GM12878 (cell line): ENCODE results near the gene VEPH1. TPM values are rescaled to one million over a fixed set of nuclear protein-coding genes. Genes with fewer than 3 reads are reported as not detected.

ENCODE experiments used
- ATAC-seq: fragments of 200-7000 bp; cut with Tn5 transposase; 3 replicates; pipeline ENCODE4 v1.9.1; 2020; ENCODE audit warnings: mild to moderate bottlenecking, moderate library complexity
- BruUV-seq: library from RNA; stranded (reverse); fragments of 400-500 nt; replicated peaks from 2 replicates; lab custom pipeline; 2021; lab: Mats Ljungman, UMichigan
- CTCF ChIA-PET: fragments of 300-600 bp; sonication (Branson Sonifier 250); formaldehyde crosslinking; extraction: SDS; loops from one replicate; lab custom pipeline; 2021; ENCODE audit warnings: inconsistent platforms; lab: Yijun Ruan, JAX
- POLR2A ChIA-PET: fragments of 350-600 bp; formaldehyde crosslinking; extraction: SDS; loops from one replicate; lab custom pipeline; 2021; ENCODE audit warnings: inconsistent platforms; lab: Charles Lee
- RAD21 ChIA-PET: fragments of 300-600 bp; sonication (Branson Sonifier 250); formaldehyde crosslinking; loops from one replicate; lab custom pipeline; 2023; ENCODE audit warnings: antibody characterized with exemption; ENCODE audit not compliant: unreplicated experiment; lab: Charles Lee
- SMC1A ChIA-PET: fragments of 300-600 bp; sonication (Branson Sonifier 250); formaldehyde crosslinking; loops from one replicate; lab custom pipeline; 2023; ENCODE audit not compliant: unreplicated experiment, uncharacterized antibody; lab: Charles Lee
- DNase-seq: peaks from one replicate; pipeline ENCODE4 v3.0.0-alpha.2; 2011; ENCODE audit warnings: low read depth, low spot score
- FAIRE-seq: peaks from 3 replicates; lab custom pipeline; 2011; peaks lifted over from hg19 to GRCh38; lab: Jason Lieb, UNC
- H2AFZ ChIP-seq: 2 replicates; pipeline ENCODE4 v1.6.0; 2011; ENCODE audit warnings: low read depth, low read length, control low read depth; ENCODE audit not compliant: control insufficient read depth
- H3K27ac ChIP-seq: 2 replicates; pipeline ENCODE4 v1.5.1; 2011; ENCODE audit warnings: control low read depth; ENCODE audit not compliant: control insufficient read depth, insufficient read depth
- H3K27me3 ChIP-seq, 2 experiments: replicated peaks in 1 of 2; 2 replicates each; pipeline versions ENCODE4 v1.6.0 to v1.6.1; 2011; ENCODE audit warnings: low read length in 1 of 2; ENCODE audit not compliant: control insufficient read depth in 2 of 2, insufficient read depth in 2 of 2
- H3K36me3 ChIP-seq, 2 experiments: 2 replicates each; pipeline ENCODE4 v1.5.1; 2011; ENCODE audit warnings: low read length in 1 of 2; ENCODE audit not compliant: control insufficient read depth in 2 of 2, insufficient read depth in 2 of 2
- H3K4me1 ChIP-seq: 2 replicates; pipeline ENCODE4 v1.6.1; 2011; ENCODE audit warnings: mild to moderate bottlenecking, low read length, moderate library complexity, mixed read lengths; ENCODE audit not compliant: control insufficient read depth, insufficient read depth
- H3K4me2 ChIP-seq: 2 replicates; pipeline ENCODE4 v1.6.0; 2011; ENCODE audit warnings: control low read depth; ENCODE audit not compliant: control insufficient read depth, insufficient read depth
- H3K4me3 ChIP-seq: fragments of 200-600 bp; sonication (generic); 2 replicates; pipeline ENCODE4 v1.5.1; 2016
- H3K79me2 ChIP-seq: 2 replicates; pipeline ENCODE4 v1.6.0; 2011; ENCODE audit warnings: low read length; ENCODE audit not compliant: control insufficient read depth, insufficient read depth
- H3K9ac ChIP-seq: 2 replicates; pipeline ENCODE4 v1.8.0; 2011; ENCODE audit warnings: low read length, control low read depth, mixed read lengths; ENCODE audit not compliant: control insufficient read depth, insufficient read depth
- H3K9me3 ChIP-seq: replicated peaks from 3 replicates; pipeline ENCODE4 v1.5.1; 2011; ENCODE audit warnings: mild to moderate bottlenecking, low read length; ENCODE audit not compliant: control insufficient read depth, insufficient read depth
- H4K20me1 ChIP-seq: 2 replicates; pipeline ENCODE4 v1.6.0; 2011; ENCODE audit not compliant: control insufficient read depth, insufficient read depth
- MEF2A ChIP-seq: IDR thresholded peaks from 2 replicates; pipeline ENCODE4 v1.6.1; 2011; ENCODE audit warnings: low read depth, mild to moderate bottlenecking, low read length, moderate library complexity; ENCODE audit not compliant: insufficient read depth
- PAX8 ChIP-seq: fragments of 450-650 bp; IDR thresholded peaks from 2 replicates; pipeline ENCODE4 v1.6.1; 2017; ENCODE audit warnings: mild to moderate bottlenecking, moderate library complexity
- SKIL ChIP-seq: fragments of 450-650 bp; IDR thresholded peaks from 2 replicates; pipeline ENCODE4 v1.6.1; 2017; ENCODE audit warnings: mild to moderate bottlenecking, low read depth, inconsistent platforms; ENCODE audit not compliant: poor library complexity, severe bottlenecking
- ZNF207 ChIP-seq: fragments of 450-650 bp; IDR thresholded peaks from 2 replicates; pipeline ENCODE4 v1.6.1; 2014; ENCODE audit warnings: antibody characterized with exemption, mild to moderate bottlenecking, borderline replicate concordance
- WGBS: methylation state at CpG from one replicate; pipeline ENCODE4 v1.1.6; 2016; ENCODE audit warnings: low lambda C conversion rate; ENCODE audit not compliant: insufficient replicate concordance, insufficient coverage; ENCODE audit errors: missing lambda C conversion rate; 5-methylcytosine and 5-hydroxymethylcytosine counted together
- in situ Hi-C: fragments of 300-500 bp; cut with MboI; formaldehyde crosslinking; loops from 9 replicates; pipeline ENCODE4 v1.14.3; 2018; ENCODE audit warnings: mixed read lengths
- intact Hi-C: fragments of 100-400 bp; cut with micrococcal nuclease; formaldehyde crosslinking; loops from one replicate; pipeline ENCODE4 v1.14.2; 2022; ENCODE audit not compliant: unreplicated experiment
- polyA plus RNA-seq, 11 experiments: library from polyadenylated mRNA; depleted of rRNA in 4 of 11; unstranded in 6 of 11; stranded (reverse) in 5 of 11; fragments of >200 nt; fragmentation: Nextera tagmentation in 4 of 11; fragmentation: Illumina TruSeq in 1 of 11; extraction: Ambion mirVana in 4 of 11; extraction: Trizol in 1 of 11; gene quantifications; 1 replicate in 1 of 11; 2 replicates in 10 of 11; pipeline versions ENCODE4 v1.2.1 to v1.2.3, GENCODE V29; 2011 to 2016; ENCODE audit warnings: inconsistent platforms in 2 of 11, missing spikeins in 2 of 11, low read depth in 1 of 11
- total RNA-seq, 4 experiments: library from RNA; depleted of rRNA in 3 of 4; stranded (reverse); fragments of >200 nt in 3 of 4; fragmentation: Illumina TruSeq in 1 of 4; extraction: Trizol in 1 of 4; gene quantifications; 2 replicates each; pipeline versions ENCODE4 v1.2.1 to v1.2.3, GENCODE V29; 2013 to 2021

VEPH1 gene
- total and polyA plus RNA-seq, 10 of the 15 experiments (the other 5 are each of a cell fraction or from before 2014, with no cell fraction given): 0.04 to 0.26 (median 0.17) TPM; not detected in 7

- CTCF ChIA-PET: interaction anchor here (2.5 kb wide), 1 partner anchor 32 kb away, joined by 10 read pairs; no protein-coding TSS in a partner anchor
Observed at GRCh38 chr3:157540656-157541055, 37.4 kb upstream of the VEPH1 start.

More at GRCh38 chr3:157540656-157541055, 37.4 kb upstream of the VEPH1 start:
- no peak overlapping the region for H2AFZ ChIP-seq
- BruUV-seq: no TSS peak
- H3K9me3 ChIP-seq: no peaks in the 10 kb centered on the region; the same call in 2 of the 3 replicates
- no peak overlapping the region for H3K9ac ChIP-seq
- no peaks in the 10 kb centered on the region for H3K36me3 ChIP-seq
- TF ChIP-seq PAX8 (no peak), ZNF207 (no peak), MEF2A (no peak), SKIL (no peak)
- no peak for DNase-seq
- in situ Hi-C loops (no loop called here), intact Hi-C loops (no loop called here)
- no peaks in the 10 kb centered on the region for H3K4me1 ChIP-seq
- H4K20me1 ChIP-seq: no peaks in the 10 kb centered on the region
- no peak overlapping the region for H3K27ac ChIP-seq
- FAIRE-seq: no peak
- no peak for ATAC-seq
- ChIA-PET POLR2A (no interaction called here), RAD21 (no interaction called here), SMC1A (no interaction called here)
- no peak overlapping the region for H3K4me3 ChIP-seq
- H3K4me2 ChIP-seq: no peak overlapping the region
- H3K27me3 ChIP-seq: no peaks in the 10 kb centered on the region
- H3K79me2 ChIP-seq: no peaks in the 10 kb centered on the region
- 12% methylated on average over 3 of the region's 3 CpGs for WGBS
